Activated naive CD8-positive, alpha-beta T cell (primary cell): ENCODE data around the gene BEGAIN.
A peak's percentile ranks its signal among the peaks of the same experiment; 100 is the strongest.

Experiments used
- H3K27ac Mint-ChIP-seq: one replicate; pipeline ENCODE4 v1.8.0; 2021; ENCODE audit warnings: mixed read lengths
- H3K27me3 Mint-ChIP-seq: one replicate; pipeline ENCODE4 v1.8.0; 2021; ENCODE audit warnings: mixed read lengths
- H3K36me3 Mint-ChIP-seq: one replicate; pipeline ENCODE4 v1.8.0; 2021; ENCODE audit warnings: mixed read lengths
- H3K4me1 Mint-ChIP-seq: one replicate; pipeline ENCODE4 v1.8.0; 2021; ENCODE audit warnings: low read depth, mixed read lengths
- H3K4me3 Mint-ChIP-seq: one replicate; pipeline ENCODE4 v1.8.0; 2021; ENCODE audit warnings: mild to moderate bottlenecking, mixed read lengths
- H3K9me3 Mint-ChIP-seq: one replicate; pipeline ENCODE4 v1.8.0; 2021; ENCODE audit warnings: low read depth, mixed read lengths

The BEGAIN gene

DNA sequence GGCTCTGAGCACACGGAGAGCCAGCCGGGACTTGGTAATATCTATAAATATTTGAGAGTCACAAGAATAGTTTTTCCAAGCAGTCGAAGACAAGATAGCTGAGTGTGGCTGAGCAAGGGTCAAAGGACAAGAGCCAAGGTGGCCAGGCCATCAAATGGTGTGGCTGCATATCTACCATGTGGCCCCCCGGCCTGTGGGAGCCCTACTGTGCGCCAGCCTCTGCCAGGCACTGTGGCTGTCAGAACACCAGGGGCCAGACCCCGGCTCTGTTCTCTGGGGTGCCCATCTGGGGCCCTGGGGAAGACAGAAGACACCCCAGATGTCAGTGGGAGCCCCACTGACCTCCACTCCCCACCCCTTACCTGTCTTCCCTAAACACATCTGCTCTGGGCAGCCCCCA is 22.7 kb downstream of the BEGAIN start:
- Mint-ChIP-seq H3K27ac (no peak overlapping the region), H3K4me1 (peaks cover 2% of the 10 kb centered on the region), H3K9me3 (no peaks in the 10 kb centered on the region), H3K36me3 (no peaks in the 10 kb centered on the region), H3K27me3 (no peaks in the 10 kb centered on the region), H3K4me3 (no peak overlapping the region)

DNA sequence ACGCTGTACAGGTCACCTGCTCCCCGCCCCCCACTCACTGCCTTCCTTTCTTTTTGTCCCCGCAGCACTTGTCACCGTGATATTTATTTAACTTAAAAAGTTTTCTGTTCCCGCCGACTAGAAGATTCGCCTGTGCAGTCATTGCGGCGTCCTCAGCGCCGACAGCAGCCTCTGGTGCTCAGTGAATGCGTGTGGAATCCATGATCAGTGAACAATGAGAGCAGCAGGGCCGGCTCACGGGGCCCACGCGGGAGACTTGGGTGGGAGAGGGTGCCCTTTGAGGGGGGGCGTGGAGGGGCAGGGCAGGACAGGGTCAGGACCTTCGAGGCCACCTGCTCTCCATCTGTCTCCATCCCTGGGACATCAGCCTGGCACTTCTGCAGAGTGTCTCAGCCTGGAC is 24.5 kb downstream of the BEGAIN start:
- peaks cover 2% of the 10 kb centered on the region for H3K4me1 Mint-ChIP-seq
- H3K27me3 Mint-ChIP-seq = no peaks in the 10 kb centered on the region
- no peak overlapping the region for H3K4me3 Mint-ChIP-seq
- peak overlapping the region; percentile 16 for H3K27ac Mint-ChIP-seq
- H3K36me3 Mint-ChIP-seq = no peaks in the 10 kb centered on the region
- H3K9me3 Mint-ChIP-seq = no peaks in the 10 kb centered on the region

DNA sequence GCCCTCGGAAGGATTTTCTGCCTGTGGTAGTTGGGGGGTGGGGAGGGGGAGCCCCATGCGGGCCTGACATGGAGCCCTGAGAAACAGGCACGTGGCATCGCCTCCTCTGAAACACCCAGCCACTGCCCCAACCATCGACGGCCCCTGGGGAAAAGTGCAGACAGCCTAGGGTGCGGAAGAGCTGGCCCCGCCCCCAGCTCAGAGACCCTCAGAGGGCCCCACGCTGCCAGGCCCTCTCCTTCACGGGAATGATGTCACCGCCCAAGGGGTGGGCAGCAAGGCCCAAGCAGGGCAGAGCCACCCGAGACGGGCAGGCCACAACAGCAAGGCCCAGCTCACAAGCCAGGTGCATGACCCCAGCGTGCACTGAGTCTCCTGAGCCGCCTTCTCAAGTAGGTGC is 26.2 kb downstream of the BEGAIN start:
- no peaks in the 10 kb centered on the region for H3K4me1 Mint-ChIP-seq
- H3K9me3 Mint-ChIP-seq = no peaks in the 10 kb centered on the region
- no peak overlapping the region for H3K27ac Mint-ChIP-seq
- H3K36me3 Mint-ChIP-seq = no peaks in the 10 kb centered on the region
- H3K27me3 Mint-ChIP-seq = no peaks in the 10 kb centered on the region
- H3K4me3 Mint-ChIP-seq = no peak overlapping the region

DNA sequence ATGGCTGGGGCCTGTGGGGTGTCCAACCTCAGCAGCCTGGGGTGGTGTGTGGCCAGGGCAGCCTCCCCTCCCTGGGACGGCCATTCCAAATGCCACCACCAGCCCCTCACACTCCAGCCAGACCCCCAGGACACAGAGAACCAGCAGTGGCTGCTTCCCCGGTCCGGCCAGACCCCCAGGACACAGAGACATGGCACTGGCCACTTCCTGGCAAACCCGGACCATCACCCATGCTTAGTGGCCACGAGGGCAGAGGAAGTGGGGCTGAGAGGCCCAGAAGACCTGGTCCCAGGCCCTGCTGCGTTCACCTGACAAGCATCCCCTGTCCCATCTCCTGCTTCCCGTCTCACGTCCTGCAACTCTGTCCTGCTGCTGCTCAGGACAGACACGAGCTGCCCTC is 26.7 kb downstream of the BEGAIN start:
- no peak overlapping the region for H3K27ac Mint-ChIP-seq
- no peaks in the 10 kb centered on the region for H3K4me1 Mint-ChIP-seq
- no peaks in the 10 kb centered on the region for H3K36me3 Mint-ChIP-seq
- no peak overlapping the region for H3K4me3 Mint-ChIP-seq
- H3K9me3 Mint-ChIP-seq = no peaks in the 10 kb centered on the region
- H3K27me3 Mint-ChIP-seq = no peaks in the 10 kb centered on the region

DNA sequence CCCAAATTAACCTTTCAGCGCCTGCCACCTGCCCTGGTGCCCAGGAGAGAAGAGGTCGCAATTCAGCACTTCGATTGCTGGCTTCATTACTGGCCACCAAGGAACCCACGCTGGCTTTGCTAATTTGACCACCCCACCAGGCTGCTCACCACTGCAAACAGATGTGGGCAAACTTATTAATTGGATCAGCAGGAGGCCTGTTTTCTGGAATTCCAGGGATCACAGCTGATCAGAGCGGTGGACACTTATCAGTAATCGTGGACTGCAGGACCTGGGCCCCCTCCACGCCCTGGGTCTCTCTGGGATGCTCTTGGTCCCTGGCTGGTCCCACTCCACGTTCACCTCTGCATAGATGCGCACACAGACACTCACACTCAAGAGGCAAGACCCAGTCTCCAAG is 27.8 kb downstream of the BEGAIN start:
- no peaks in the 10 kb centered on the region for H3K4me1 Mint-ChIP-seq
- no peaks in the 10 kb centered on the region for H3K9me3 Mint-ChIP-seq
- no peak overlapping the region for H3K27ac Mint-ChIP-seq
- H3K36me3 Mint-ChIP-seq = no peaks in the 10 kb centered on the region
- no peak overlapping the region for H3K4me3 Mint-ChIP-seq
- no peaks in the 10 kb centered on the region for H3K27me3 Mint-ChIP-seq

DNA sequence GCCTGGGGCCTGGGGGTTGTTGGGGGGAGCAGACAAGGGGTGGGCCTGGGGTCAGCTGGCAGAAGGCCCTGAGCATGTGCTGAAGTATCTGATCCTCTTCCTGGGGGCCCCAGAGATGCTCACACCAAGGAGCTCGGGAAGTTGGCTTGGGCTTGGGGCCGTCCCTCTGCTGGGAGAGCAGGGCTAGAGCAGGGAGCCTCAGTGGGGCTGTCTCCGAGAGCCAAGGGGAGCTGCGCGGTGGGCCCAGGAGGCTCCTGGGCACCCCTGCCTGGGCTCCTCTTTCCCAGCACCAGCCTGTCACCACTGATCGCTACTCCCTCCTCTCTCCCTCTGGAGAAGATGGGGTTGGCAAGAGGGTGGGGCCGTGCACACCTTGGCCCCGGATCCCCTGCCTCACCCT is 28.3 kb downstream of the BEGAIN start:
- Mint-ChIP-seq H3K36me3 (no peaks in the 10 kb centered on the region), H3K4me3 (no peak overlapping the region), H3K27ac (no peak overlapping the region), H3K27me3 (no peaks in the 10 kb centered on the region), H3K9me3 (no peaks in the 10 kb centered on the region), H3K4me1 (peaks cover 3% of the 10 kb centered on the region)

DNA sequence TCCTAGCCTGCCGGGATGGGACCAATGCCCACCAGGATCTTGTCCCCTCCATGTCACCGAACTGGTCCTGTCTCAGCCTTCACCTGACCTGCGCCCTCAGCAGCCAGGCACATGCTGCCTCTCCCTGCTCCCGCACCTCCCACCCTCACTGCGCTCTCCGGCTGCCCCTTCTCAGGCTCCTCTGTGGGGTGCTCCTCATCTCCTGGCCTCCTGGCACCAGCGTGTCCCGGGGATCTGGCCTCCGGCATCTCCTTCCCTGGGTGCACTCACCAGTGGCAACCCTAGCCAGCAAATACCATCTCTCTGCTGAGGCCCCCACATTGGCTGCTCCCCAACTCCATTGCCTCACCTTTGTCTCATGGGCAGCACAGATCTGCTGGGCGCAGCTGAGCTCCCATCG is 29.0 kb downstream of the BEGAIN start:
- Mint-ChIP-seq H3K36me3 (no peaks in the 10 kb centered on the region), H3K4me1 (peaks cover 3% of the 10 kb centered on the region), H3K9me3 (no peaks in the 10 kb centered on the region), H3K4me3 (no peak overlapping the region), H3K27ac (peak overlapping the region; percentile 41), H3K27me3 (no peaks in the 10 kb centered on the region)

DNA sequence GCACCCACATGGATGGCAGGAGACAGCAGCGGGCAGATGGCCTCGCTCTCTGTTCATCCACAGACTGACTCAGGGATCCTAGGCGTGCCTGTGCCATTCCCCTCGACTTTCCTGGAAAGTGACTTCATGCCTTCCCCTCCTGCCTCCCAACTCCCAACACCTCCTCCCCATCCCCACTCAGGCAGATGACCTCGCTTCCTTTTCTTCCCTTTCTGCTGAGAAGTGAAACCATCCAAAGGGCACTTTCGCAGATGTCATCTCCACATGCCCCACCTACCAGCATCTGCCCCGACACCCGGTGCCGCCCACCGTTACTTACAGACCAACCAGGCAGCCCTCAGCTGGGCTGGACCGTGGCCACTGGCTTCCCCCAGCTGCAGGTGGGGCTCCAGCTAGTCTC is 29.6 kb downstream of the BEGAIN start:
- H3K4me3 Mint-ChIP-seq = no peak overlapping the region
- H3K27me3 Mint-ChIP-seq = no peaks in the 10 kb centered on the region
- H3K4me1 Mint-ChIP-seq = peaks cover 3% of the 10 kb centered on the region
- H3K27ac Mint-ChIP-seq = no peak overlapping the region
- no peaks in the 10 kb centered on the region for H3K36me3 Mint-ChIP-seq
- no peaks in the 10 kb centered on the region for H3K9me3 Mint-ChIP-seq

DNA sequence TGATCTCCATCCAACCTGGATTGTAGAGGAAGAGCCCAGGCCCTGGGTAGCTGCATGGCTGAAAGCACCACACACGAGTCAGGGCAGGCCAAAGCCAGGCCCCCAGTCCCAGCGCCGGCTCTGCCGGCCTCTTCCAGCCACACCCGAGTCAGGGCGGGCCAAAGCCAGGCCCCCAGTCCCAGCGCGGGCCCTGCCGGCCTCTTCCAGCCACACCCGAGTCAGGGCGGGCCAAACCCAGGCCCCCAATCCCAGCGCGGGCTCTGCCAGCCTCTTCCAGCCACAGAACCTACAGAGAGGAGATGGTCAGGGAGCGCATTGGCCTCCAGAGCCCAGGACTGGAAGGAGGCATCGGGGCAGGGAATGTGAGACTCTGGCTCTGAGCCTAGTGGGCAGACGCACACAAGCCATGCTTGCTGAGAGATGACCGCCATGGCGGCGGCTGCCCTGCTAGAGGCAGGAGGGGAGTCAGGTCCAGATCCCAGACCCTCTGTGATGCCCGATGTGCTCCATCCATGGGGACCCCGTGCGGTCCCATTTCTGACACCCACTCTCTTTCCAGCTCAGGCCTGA is 30.2 kb downstream of the BEGAIN start:
- Mint-ChIP-seq H3K4me3 (no peak overlapping the region), H3K27me3 (no peaks in the 10 kb centered on the region), H3K4me1 (peaks cover 3% of the 10 kb centered on the region)

DNA sequence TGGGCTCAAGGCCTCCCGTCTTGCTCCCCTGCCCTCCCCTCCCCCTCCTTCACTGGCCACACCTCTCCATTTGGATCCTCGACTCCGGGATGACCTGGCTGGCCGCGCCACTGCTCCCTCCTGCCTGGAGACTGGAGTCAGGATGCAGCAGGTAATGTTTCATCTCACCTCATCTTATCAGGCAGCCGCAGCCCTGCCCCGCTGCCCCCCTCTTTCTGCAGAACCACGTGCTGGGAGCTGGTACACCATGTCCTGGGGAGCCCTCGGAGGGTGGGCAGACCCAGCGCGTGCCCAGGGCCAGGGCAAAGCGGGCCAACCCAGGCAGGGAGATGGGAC is 31.1 kb downstream of the BEGAIN start:
- H3K36me3 Mint-ChIP-seq = no peaks in the 10 kb centered on the region
- no peaks in the 10 kb centered on the region for H3K9me3 Mint-ChIP-seq
- peaks cover 3% of the 10 kb centered on the region for H3K4me1 Mint-ChIP-seq
- H3K4me3 Mint-ChIP-seq = no peak overlapping the region
- no peak overlapping the region for H3K27ac Mint-ChIP-seq
- H3K27me3 Mint-ChIP-seq = no peaks in the 10 kb centered on the region

More for the DNA sequence above, 30.2 kb downstream of the BEGAIN start:
- Mint-ChIP-seq H3K9me3 (no peaks in the 10 kb centered on the region), H3K36me3 (no peaks in the 10 kb centered on the region), H3K27ac (no peak overlapping the region)

DNA sequence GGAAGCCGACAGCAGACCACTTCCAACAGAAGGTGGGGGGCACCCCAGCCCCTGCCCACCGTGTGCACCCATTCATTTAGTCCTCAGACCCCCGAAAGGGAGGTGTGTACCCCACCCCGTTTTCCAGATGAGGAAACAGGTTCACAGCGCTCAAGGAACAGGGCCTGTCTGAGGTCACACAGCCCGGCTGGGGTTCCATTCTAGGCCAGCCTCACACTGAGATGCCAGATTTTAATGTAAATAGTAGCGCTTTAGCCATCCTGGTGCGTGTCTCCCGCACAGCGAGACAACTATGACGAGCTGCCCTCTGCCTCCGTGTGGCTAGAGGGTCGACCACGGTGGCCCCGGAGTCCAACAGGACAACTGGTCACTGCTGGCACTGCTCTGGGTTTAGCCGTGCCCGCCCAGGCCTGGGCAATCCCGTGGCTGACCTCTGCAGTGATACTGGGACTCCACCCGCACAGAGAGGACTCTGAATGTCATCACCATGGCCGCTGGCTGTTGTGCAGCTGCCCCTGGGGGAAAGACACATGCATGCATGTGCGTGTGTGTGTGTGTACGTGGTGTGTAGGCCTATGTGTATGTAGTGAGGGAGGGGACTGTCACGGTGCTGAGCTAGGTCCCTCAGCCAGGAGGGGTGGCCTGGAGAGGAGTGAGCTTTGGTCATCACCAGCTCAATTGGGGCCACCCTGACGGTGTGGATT is 31.6 kb downstream of the BEGAIN start:
- Mint-ChIP-seq H3K4me3 (no peak overlapping the region), H3K36me3 (no peaks in the 10 kb centered on the region), H3K9me3 (no peaks in the 10 kb centered on the region), H3K27me3 (no peaks in the 10 kb centered on the region), H3K4me1 (peaks cover 3% of the 10 kb centered on the region), H3K27ac (no peak overlapping the region)

DNA sequence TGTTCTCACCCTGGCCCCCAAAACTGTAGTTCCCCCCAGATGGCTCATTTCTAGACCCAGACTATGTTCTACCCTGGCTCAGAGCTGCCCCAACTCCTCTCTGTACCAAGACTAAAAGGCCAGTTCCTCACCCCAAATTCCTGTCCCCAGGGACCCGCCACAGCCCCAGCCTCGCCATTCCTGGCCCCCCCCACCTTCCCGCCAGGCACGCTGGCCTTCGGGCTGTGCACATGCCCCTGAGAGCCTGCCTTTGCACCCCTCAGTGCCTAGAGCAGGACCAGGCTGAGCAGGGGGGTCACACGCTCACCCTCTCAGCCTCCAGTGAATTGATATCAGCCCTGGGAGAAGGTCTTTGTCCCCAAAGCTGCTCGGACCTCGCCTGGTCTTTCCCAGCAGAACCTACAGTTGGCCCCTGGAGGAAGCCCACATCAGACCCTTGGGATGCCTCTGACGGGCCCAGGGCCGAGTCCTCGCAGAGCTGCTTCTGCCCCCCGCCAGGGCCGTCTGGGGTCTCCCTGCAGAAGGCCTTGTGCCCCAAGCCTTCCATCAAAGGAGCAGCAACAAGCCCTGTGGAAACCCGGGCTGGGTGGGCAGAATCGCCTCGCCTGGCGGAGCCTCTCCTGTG is 32.4 kb downstream of the BEGAIN start:
- Mint-ChIP-seq H3K4me3 (no peak overlapping the region), H3K9me3 (no peaks in the 10 kb centered on the region), H3K27me3 (no peaks in the 10 kb centered on the region), H3K4me1 (peaks cover 3% of the 10 kb centered on the region), H3K27ac (no peak overlapping the region), H3K36me3 (no peaks in the 10 kb centered on the region)

DNA sequence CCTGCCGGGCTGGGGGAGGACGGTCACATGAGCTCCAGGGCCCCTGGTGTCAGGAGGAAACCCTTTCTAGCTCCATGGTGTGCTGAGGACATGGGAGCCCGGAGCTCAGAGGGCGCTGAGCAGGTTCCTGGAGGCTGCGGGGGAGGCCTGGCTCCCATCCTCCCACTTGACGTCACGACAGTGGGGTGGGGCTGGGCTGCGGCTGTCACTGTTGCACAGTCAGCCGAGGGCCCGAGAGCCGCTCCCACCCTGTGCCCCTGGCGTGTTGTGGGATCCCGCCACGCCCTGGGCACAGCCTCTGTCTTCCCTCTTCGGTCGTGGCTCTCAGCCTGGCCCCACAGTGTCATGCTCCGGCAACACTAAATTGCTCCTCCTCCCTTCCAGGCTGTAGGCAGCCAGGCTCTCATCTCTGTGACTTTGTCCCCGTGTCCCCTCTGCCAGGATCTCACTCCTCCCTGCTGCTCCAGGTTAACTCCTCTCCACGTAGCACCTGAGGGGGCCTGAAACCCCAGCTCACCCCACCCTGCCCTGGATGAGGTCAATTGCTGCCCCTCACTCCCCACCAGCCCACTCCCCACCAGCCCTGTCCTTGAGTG is 33.0 kb downstream of the BEGAIN start:
- Mint-ChIP-seq H3K36me3 (no peaks in the 10 kb centered on the region), H3K27ac (no peak overlapping the region)

DNA sequence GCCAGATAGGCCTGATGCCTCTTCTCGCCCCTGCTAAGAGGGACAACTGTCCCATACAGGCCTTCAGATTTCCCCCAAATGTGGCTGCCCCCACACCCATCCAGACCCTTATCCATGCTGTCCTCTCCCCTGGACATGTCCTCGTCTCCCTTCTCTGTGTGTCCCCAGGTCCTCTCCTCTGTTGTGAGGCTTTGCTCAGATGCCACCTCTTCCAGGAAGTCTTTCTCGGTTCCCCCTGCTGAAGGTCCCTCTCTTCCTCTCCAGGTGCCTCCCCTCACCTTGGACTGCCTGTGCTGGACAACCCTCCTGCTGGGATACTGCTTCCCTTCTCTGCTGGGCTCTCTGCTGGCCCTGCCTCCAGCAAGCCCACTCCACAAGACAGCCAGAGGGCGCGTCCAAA is 33.7 kb downstream of the BEGAIN start:
- no peaks in the 10 kb centered on the region for H3K36me3 Mint-ChIP-seq
- no peaks in the 10 kb centered on the region for H3K9me3 Mint-ChIP-seq
- H3K4me3 Mint-ChIP-seq = no peak overlapping the region
- H3K27me3 Mint-ChIP-seq = no peaks in the 10 kb centered on the region
- H3K4me1 Mint-ChIP-seq = peaks cover 12% of the 10 kb centered on the region
- H3K27ac Mint-ChIP-seq = no peak overlapping the region

More for the DNA sequence above, 33.0 kb downstream of the BEGAIN start:
- H3K27me3 Mint-ChIP-seq = no peaks in the 10 kb centered on the region
- H3K4me1 Mint-ChIP-seq = peaks cover 6% of the 10 kb centered on the region
- H3K4me3 Mint-ChIP-seq = no peak overlapping the region
- no peaks in the 10 kb centered on the region for H3K9me3 Mint-ChIP-seq

DNA sequence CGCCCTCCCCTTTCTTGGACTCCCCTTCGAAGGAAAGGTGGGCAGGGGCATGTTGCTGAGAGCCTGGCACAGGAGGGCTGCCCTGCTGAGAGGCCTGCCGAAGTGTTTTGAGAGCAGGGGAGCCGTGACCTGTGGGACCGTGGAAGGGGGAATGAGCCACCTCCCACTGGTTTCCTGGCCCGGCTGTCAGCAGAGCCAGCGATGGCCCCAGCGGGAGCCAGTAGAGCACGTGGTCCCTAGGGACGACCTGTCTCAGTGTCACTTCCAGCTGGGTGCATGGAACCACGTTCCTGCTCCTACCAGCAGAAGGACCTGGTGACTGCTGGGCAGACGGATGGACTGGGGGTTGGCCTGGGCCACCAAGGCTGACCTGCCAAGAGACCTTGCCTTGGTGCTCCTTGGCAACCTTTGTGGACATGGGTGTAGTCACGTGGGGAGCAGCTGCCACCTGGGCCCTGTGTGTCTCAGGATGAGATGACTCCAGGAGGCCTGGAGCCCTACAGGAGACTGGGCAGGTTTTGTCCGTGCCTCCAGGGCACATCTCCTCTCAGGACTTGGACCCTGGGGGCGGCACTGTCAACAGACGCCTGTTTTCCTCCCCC is 34.6 kb downstream of the BEGAIN start:
- Mint-ChIP-seq H3K27me3 (no peaks in the 10 kb centered on the region), H3K36me3 (no peaks in the 10 kb centered on the region), H3K27ac (no peak overlapping the region), H3K4me1 (peaks cover 21% of the 10 kb centered on the region), H3K9me3 (no peaks in the 10 kb centered on the region), H3K4me3 (no peak overlapping the region)
